GM12801 (cell line): ENCODE measurements around the gene FERMT1.

Experiments used
- CTCF ChIP-seq: IDR thresholded peaks from one replicate; pipeline ENCODE4 v1.5.1; 2011; ENCODE audit warnings: control low read depth; ENCODE audit not compliant: insufficient read length; ENCODE audit errors: extremely low read depth

The FERMT1 gene

GRCh38 chr20:6069669-6070068, 53.2 kb downstream of the FERMT1 start:
- no peak for TF ChIP-seq CTCF

GRCh38 chr20:6067763-6068318, 55.0 kb downstream of the FERMT1 start:
- no peak for TF ChIP-seq CTCF

GRCh38 chr20:6066582-6066981, 56.2 kb downstream of the FERMT1 start:
- TF ChIP-seq CTCF: no peak

GRCh38 chr20:6061544-6061943, 61.3 kb downstream of the FERMT1 start:
- TF ChIP-seq CTCF: no peak

- TF ChIP-seq CTCF: no peak
Observed at GRCh38 chr20:6060213-6060612, 62.6 kb downstream of the FERMT1 start.

- no peak for TF ChIP-seq CTCF
Observed at GRCh38 chr20:6058684-6059295, 64.0 kb downstream of the FERMT1 start.

- TF ChIP-seq CTCF: no peak
Observed at GRCh38 chr20:6057691-6058090, 65.1 kb downstream of the FERMT1 start.

GRCh38 chr20:6057139-6057538, 65.7 kb downstream of the FERMT1 start:
- no peak for TF ChIP-seq CTCF
